Activated CD4-positive, alpha-beta T cell treated with anti-CD3 and anti-CD28 coated beads for 36 hours (primary cell): ENCODE results near the gene BTBD7. TPM values are rescaled to one million over a fixed set of nuclear protein-coding genes. Genes with fewer than 3 reads are reported as not detected.
A peak's percentile ranks its signal among the peaks of the same experiment; 100 is the strongest.

ENCODE experiments used
- ATAC-seq: fragments of 200-7000 bp; cut with Tn5 transposase; one replicate; pipeline ENCODE4 v1.10.0; 2021; ENCODE audit warnings: mild to moderate bottlenecking, moderate library complexity
- CTCF ChIA-PET: fragments of 350-600 bp; sonication (Branson Sonifier 250); formaldehyde crosslinking; loops from one replicate; lab custom pipeline; 2021; ENCODE audit warnings: antibody characterized with exemption; lab: Charles Lee
- POLR2A ChIA-PET: fragments of 350-600 bp; sonication (Branson Sonifier 250); formaldehyde crosslinking; loops from one replicate; lab custom pipeline; 2021; ENCODE audit warnings: antibody characterized with exemption, inconsistent platforms; lab: Charles Lee
- DNase-seq: peaks from one replicate; pipeline ENCODE4 v3.0.0-alpha.2; 2020
- H3K27ac Mint-ChIP-seq: one replicate; pipeline ENCODE4 v1.8.0; 2021; ENCODE audit warnings: mixed read lengths
- H3K27me3 Mint-ChIP-seq: one replicate; pipeline ENCODE4 v1.8.0; 2021; ENCODE audit warnings: mixed read lengths
- H3K36me3 Mint-ChIP-seq: one replicate; pipeline ENCODE4 v1.8.0; 2021; ENCODE audit warnings: low read depth, mixed read lengths
- H3K4me1 Mint-ChIP-seq: one replicate; pipeline ENCODE4 v1.8.0; 2021; ENCODE audit warnings: mixed read lengths
- H3K4me3 Mint-ChIP-seq: one replicate; pipeline ENCODE4 v1.8.0; 2021; ENCODE audit warnings: mild to moderate bottlenecking, moderate library complexity, mixed read lengths
- H3K9me3 Mint-ChIP-seq: one replicate; pipeline ENCODE4 v1.8.0; 2021; ENCODE audit warnings: low read depth, mixed read lengths
- intact Hi-C, 2 experiments: fragments of 100-400 bp; cut with DNase I in 1 of 2; cut with micrococcal nuclease in 1 of 2; formaldehyde crosslinking; loops; one replicate each; pipeline versions ENCODE4 v1.14.2 to v1.15.1; 2022 to 2024; cut with DNase I, micrococcal nuclease
- total RNA-seq, 2 experiments: library from RNA; stranded (reverse); gene quantifications; one replicate each; pipeline ENCODE4 v1.2.3, GENCODE V29; 2021

Gene BTBD7
- total RNA-seq, 2 experiments from 2014 or later: 6.5 to 9.5 TPM

GRCh38 chr14:93206793-93207467, 125.9 kb downstream of the BTBD7 start, which contains the start of the genes GON7 and UBR7:
Gene GON7 (minus strand): TSS chr14:93207065. CDS start chr14:93207037, 28 bp downstream.
Gene UBR7 (plus strand): TSS chr14:93207256. CDS start chr14:93207292, 36 bp downstream.
- Mint-ChIP-seq H3K27me3 (no peaks in the 10 kb centered on the region), H3K9me3 (no peaks in the 10 kb centered on the region), H3K4me1 (peaks cover 35% of the 10 kb centered on the region), H3K36me3 (peaks cover 13% of the 10 kb centered on the region), H3K27ac (peak within 1 kb of the TSS; percentile 97), H3K4me3 (peak within 1 kb of the TSS; percentile 96)
- DNase-seq: peak; percentile 94
- CTCF ChIA-PET: interaction anchor here (0.8 to 3.4 kb wide), 7 partner anchors 12 to 93 kb away, joined by 3 to 21 read pairs (median 5); partner anchors contain the start of genes LYSET and MOAP1
- intact Hi-C loops: loop anchor here (1.0 to 2.0 kb wide), 5 partner anchors 22 to 413 kb away; partner anchors contain the start of genes ITPK1 (in 2 of the 2), LYSET (in 2 of the 2), BTBD7 (in 1 of the 2) and GOLGA5 (in 1 of the 2)
- peak; percentile 94 for ATAC-seq
- POLR2A ChIA-PET: interaction anchor here (0.6 to 2.5 kb wide), 3 partner anchors 22 to 92 kb away, joined by 3 to 18 read pairs (median 3); partner anchors contain the start of genes ITPK1, LYSET and MOAP1

DNA sequence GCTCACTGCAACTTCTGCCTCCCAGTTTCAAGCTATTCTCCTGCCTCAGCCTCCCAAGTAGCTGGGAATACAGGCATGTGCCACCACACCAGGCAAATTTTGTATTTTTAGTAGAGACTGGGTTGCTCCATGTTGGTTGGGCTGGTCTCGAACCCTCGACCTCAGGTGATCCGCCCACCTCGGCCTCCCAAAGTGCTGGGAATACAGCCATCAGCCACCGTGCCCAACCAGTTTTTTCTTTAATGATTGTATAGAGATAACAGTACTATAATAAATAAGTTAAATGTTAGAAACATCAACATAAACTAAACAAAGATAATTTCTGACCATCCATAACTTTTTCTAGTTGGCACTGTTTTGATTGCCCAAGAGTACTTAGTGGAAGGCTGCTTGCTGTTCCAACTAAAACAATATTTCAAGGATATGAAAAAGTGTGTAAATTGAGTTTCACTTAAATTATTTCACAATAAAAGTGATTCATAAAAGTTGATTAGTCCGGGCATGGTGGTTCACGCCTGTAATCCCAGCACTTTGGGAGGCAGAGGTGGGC, 131.6 kb downstream of the BTBD7 start:
- Mint-ChIP-seq H3K4me1 (peaks cover 17% of the 10 kb centered on the region), H3K4me3 (no peak overlapping the region), H3K27me3 (no peaks in the 10 kb centered on the region), H3K9me3 (no peaks in the 10 kb centered on the region), H3K27ac (no peak overlapping the region), H3K36me3 (peaks cover 23% of the 10 kb centered on the region)
- POLR2A ChIA-PET: no interaction called here
- intact Hi-C loops: no loop called here
- no peak for DNase-seq
- ATAC-seq: no peak
- CTCF ChIA-PET: no interaction called here

DNA sequence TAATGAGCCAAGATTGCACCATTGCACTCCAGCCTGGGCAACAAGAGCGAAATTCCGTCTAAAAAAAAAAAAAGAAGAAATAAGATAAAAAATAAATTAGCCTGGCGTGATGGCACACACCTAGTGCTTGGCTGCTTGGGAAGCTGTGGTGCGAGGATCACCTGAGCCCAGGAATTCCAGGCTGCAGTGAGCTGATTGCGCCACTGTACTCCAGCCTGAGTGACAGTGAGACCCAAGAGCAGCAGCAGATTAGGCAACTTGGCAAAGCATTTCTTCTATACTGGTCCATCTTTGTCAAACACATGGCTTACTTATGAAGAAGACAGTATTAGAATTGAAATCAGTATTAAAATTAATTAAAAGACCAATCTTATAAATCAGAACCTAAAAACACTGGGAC, 132.3 kb downstream of the BTBD7 start:
- no peaks in the 10 kb centered on the region for H3K27me3 Mint-ChIP-seq
- H3K9me3 Mint-ChIP-seq: no peaks in the 10 kb centered on the region
- CTCF ChIA-PET: no interaction called here

DNA sequence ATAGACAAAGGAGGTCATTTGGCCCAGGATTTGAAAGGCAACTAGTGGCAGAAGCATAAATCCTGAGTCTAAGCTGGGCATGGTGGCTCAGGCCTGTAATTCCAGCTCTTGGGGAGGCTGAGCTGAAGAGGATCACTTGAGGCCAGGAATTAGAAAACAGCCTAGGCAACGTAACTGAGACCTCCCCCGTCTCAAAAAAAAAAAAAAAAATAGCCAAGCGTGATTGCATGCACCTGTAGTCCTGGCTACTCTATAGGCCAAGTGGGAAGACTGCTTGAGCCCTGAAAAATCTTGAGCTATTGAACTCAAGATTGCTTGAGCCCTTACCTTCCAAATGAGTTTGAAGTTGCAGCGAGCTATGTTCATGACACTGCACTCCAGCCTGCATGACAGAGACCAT, 133.8 kb downstream of the BTBD7 start:
- CTCF ChIA-PET: interaction anchor here (0.6 to 0.7 kb wide), 2 partner anchors 122 to 1859 kb away, joined by 3 read pairs; no protein-coding TSS in a partner anchor
- intact Hi-C loops: no loop called here
- H3K4me1 Mint-ChIP-seq: peaks cover 2% of the 10 kb centered on the region

More for the DNA sequence above, 132.3 kb downstream of the BTBD7 start:
- Mint-ChIP-seq H3K4me3 (no peak overlapping the region), H3K36me3 (peaks cover 23% of the 10 kb centered on the region), H3K4me1 (peaks cover 15% of the 10 kb centered on the region), H3K27ac (no peak overlapping the region)
- ATAC-seq (no peak), DNase-seq (no peak)
- intact Hi-C loops: no loop called here
- POLR2A ChIA-PET: no interaction called here

GRCh38 chr14:93195316-93195999, 137.4 kb downstream of the BTBD7 start:
- no peak overlapping the region for H3K27ac Mint-ChIP-seq
- ATAC-seq (no peak), DNase-seq (no peak)
- H3K27me3 Mint-ChIP-seq: no peaks in the 10 kb centered on the region
- POLR2A ChIA-PET: interaction anchor here (0.6 to 0.9 kb wide), 2 partner anchors 10 to 915 kb away, joined by 3 to 6 read pairs; partner anchors contain the start of genes IFI27, LYSET and MOAP1
- no peak overlapping the region for H3K4me3 Mint-ChIP-seq
- intact Hi-C loops: no loop called here
- H3K36me3 Mint-ChIP-seq: peaks cover 20% of the 10 kb centered on the region
- CTCF ChIA-PET: interaction anchor here (1.3 to 2.1 kb wide), 3 partner anchors 16 to 82 kb away, joined by 5 to 7 read pairs (median 5); no protein-coding TSS in a partner anchor
- H3K4me1 Mint-ChIP-seq: no peaks in the 10 kb centered on the region
- H3K9me3 Mint-ChIP-seq: no peaks in the 10 kb centered on the region

More for the DNA sequence above, 133.8 kb downstream of the BTBD7 start:
- ATAC-seq (no peak), DNase-seq (no peak)
- H3K27me3 Mint-ChIP-seq: no peaks in the 10 kb centered on the region
- no peak overlapping the region for H3K4me3 Mint-ChIP-seq
- no peak overlapping the region for H3K27ac Mint-ChIP-seq
- no peaks in the 10 kb centered on the region for H3K9me3 Mint-ChIP-seq
- POLR2A ChIA-PET: no interaction called here
- peaks cover 20% of the 10 kb centered on the region for H3K36me3 Mint-ChIP-seq

Other genes starting within 250 kb of the BTBD7 start
- gene ITPK1, start 217.1 kb downstream of the BTBD7 start, total RNA-seq: 10 to 100 TPM; 31.0 to 35.5 TPM
- gene MOAP1, start 148.1 kb downstream of the BTBD7 start, total RNA-seq: 10 to 100 TPM; 11.7 to 15.9 TPM
- 10 to 100 TPM in 1 of 2 experiments, 1 to 10 TPM in 1; 9.9 to 10.2 TPM for gene LYSET, start 147.7 kb downstream of the BTBD7 start, total RNA-seq
- 10 to 100 TPM in 1 of 2 experiments, 1 to 10 TPM in 1; 9.9 to 12.9 TPM for gene GON7, start 126.0 kb downstream of the BTBD7 start, total RNA-seq
- 10 to 100 TPM; 36.5 to 39.9 TPM for gene UBR7, start 125.8 kb downstream of the BTBD7 start, total RNA-seq
- gene COX8C, start 14.1 kb upstream of the BTBD7 start, total RNA-seq: not detected
- under 1 TPM in 1 of 2 experiments, not detected in 1; 0.02 TPM for gene UNC79, start 97.9 kb upstream of the BTBD7 start, total RNA-seq